HG03575 (cell line): Measurements from ENCODE around the gene CFAP53.
"Not testable (repeated sequence)": the region's sequence is repeated elsewhere in the genome, so short reads cannot be mapped to it uniquely, and the experiment has no call there.

Experiments used
- ATAC-seq: cut with Tn5 transposase; IDR thresholded peaks from one replicate; pipeline ENCODE4 v1.9.1; 2021; ENCODE audit not compliant: unreplicated experiment, insufficient number of reproducible peaks, low FRiP score; ENCODE audit errors: extremely low read depth

CFAP53 gene, protein sequence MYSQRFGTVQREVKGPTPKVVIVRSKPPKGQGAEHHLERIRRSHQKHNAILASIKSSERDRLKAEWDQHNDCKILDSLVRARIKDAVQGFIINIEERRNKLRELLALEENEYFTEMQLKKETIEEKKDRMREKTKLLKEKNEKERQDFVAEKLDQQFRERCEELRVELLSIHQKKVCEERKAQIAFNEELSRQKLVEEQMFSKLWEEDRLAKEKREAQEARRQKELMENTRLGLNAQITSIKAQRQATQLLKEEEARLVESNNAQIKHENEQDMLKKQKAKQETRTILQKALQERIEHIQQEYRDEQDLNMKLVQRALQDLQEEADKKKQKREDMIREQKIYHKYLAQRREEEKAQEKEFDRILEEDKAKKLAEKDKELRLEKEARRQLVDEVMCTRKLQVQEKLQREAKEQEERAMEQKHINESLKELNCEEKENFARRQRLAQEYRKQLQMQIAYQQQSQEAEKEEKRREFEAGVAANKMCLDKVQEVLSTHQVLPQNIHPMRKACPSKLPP

DNA sequence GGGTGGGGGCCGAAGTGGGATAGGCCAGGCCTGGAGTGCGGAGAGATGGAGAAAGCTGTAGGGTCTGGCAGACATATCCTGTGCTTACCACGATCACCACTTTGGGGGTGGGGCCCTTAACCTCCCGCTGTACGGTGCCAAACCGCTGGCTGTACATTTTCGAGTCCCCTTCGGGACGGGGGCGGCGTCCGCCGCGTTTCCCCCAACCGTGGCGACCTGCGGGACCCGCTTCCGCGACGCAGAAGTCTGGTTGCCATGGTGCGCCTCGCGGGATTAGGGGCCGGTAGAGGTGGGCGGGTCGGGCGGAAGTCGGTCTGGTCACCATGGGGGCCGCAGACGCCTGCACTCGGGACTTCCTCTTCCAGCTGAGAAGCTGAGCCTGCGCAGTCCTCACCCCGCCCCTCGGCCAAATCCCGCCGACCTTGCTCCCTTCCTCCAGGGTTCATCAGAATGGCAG is at the start of gene CFAP53:
Gene CFAP53, minus strand, starts transcription at position 248 of the 457 bp plus-strand sequence. Its CDS starts 91 bp downstream, at position 157.
- ATAC-seq = peak; percentile 42

GRCh38 chr18:50315100-50315871 is 49.0 kb upstream of the CFAP53 start:
- peak; percentile 41 for ATAC-seq

- ATAC-seq = no peak
Measured at GRCh38 chr18:50313873-50314460, 47.7 kb upstream of the CFAP53 start.

DNA sequence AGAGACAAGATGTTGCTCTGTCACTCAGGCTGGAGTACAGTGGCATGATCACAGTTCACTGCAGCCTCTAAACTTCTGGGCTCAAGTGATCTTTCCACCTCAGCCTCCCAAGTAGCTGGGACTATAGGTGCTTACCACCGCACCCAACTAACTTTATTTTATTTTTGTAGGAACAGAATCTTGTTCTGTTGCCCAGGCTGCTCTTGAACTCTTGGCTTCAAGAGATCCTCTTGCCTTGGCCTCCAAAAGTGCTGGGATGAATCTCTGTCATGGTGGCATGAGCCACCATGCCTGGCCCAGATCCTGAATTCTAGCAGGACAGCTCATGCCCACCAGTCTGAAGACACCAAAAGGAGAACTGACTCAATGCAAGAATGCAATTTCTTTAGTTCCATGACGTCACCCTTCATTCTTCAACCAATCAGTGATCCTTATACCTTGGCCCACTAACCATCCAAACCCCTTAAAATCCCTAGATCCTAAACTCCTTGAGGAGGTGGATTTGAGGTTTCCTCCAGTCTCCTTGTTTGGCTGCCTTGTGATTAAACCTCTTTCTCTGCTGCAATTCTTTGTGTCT is 46.8 kb upstream of the CFAP53 start:
- no peak for ATAC-seq

- ATAC-seq = peak; percentile 62
Measured at GRCh38 chr18:50312296-50313030, 46.2 kb upstream of the CFAP53 start.

- no peak for ATAC-seq
Measured at GRCh38 chr18:50311650-50312049, 45.4 kb upstream of the CFAP53 start.

- ATAC-seq = no peak
Measured at GRCh38 chr18:50310080-50310479, 43.8 kb upstream of the CFAP53 start.

DNA sequence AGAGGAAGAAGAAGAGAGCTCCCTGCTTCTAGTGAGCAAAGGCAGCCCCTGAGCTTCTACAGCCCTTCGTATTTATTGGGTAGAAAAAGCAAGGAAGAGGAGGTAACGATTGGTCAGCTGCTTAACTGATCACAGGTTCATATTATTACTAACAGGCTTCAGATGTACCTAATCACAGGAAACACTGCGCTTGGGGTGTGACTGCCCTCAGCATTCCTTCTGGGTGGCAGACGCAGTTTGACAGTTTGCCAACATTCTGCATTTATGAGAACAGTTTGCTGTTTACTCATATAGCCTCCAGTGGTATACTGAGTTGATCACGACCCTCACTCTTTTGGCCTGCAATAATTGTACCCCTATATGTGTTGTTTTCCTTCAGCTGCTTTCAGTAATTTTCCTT is 42.6 kb upstream of the CFAP53 start:
- ATAC-seq = not testable (repeated sequence)

GRCh38 chr18:50307738-50308470 is 41.6 kb upstream of the CFAP53 start:
- ATAC-seq = peak; percentile 67

GRCh38 chr18:50307400-50307737 is 41.1 kb upstream of the CFAP53 start:
- ATAC-seq = no peak

DNA sequence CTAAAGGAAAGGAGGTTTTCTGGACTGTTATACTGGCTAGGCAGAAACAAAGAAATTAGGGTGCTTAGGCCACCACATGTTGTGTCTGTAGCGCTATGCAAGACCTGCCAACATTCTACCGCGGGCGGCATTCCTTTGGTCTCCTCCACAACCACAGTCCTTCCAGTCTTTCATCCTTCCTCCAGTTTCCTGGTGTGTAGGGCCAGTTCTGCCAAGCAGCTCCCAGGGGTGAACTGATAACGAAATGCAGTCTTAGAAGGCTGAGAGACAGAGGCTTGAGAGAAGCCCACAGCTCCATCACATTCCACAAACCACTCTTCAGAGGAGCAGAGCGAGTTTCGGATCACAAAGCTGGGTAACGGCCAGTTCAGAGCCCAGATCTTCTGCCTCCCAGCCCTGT is 40.6 kb upstream of the CFAP53 start:
- no peak for ATAC-seq

GRCh38 chr18:50301074-50301473 is 34.8 kb upstream of the CFAP53 start:
- ATAC-seq = no peak

DNA sequence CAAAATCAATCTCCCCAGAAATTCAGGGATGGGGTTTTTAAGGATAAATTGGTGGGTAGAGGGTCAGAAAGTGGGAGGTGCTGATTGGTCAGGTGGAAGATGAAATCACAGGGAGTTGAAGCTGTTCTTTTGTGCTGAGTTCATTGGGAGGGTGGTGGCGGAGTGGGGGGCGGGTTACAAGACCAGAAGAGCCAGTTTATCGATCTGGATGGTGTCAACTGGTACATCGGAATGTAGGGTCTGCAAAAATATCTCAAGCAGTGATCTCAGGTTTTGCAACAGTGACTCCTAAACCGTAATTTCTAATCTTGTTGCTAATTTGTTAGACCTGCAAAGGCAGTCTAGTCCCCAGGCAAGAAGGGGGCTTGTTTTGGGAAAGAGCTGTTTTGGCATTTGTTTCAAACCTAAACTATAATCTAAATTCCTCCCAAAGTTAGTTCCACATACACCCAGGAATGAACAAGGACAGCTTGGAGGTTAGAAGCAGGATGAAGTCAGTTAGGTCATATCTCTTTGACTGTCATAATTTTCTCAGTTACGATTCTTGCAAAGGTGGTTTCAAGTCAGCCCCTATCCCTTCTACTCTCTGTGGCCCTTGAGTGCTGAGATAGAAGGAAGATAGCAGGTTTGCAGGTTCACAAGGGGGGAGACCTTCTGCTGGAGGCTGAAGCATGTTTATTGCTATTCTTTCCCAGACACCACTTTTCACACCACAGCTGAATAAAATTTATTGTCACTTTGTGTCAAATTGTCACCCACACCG is 33.5 kb upstream of the CFAP53 start:
- ATAC-seq = no peak

- ATAC-seq = no peak
Measured at GRCh38 chr18:50298443-50299284, 32.4 kb upstream of the CFAP53 start.

DNA sequence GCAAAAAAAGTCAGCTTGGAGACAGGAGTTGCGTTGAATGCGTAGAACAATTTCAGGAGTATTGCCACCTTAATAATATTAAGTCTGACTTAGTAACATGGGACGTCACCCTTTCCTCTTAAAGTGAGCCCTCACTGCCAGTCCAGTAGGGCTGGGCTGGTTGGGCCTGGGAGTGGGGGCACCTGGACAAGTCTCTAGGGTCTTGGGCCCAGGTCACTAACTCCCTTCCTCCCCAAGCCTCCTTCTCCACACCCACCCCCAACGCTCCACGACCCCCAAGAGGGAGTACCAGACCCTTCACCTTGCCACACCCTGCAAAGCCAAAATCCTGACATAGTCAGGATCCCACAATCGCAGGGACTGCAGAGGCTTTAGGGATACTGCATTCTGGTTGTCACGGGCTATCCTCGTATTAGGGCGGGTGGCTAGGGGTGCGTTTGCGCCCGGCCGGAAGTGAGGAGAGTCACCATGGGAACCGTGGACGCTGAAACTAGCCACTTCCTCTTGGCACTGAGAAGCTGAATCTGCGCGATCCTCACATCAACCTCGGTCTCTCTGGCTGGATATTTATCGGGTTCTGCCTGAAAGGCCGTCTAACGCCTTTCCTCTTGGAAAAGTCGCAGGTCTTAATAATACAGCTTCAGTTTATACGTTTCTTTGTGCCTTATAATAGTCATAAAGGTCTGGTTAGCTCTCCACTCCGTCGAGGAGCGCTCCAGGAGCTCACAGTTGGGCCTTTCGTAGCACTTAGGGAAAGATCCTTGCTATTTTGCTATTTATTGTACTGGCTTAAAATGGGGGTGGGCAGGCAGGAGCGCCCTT is 31.5 kb upstream of the CFAP53 start:
- peak; percentile 95 for ATAC-seq

GRCh38 chr18:50293039-50293438 is 26.7 kb upstream of the CFAP53 start:
- ATAC-seq = no peak
